ENCODE data around the gene TCN1.

Gene TCN1

DNA sequence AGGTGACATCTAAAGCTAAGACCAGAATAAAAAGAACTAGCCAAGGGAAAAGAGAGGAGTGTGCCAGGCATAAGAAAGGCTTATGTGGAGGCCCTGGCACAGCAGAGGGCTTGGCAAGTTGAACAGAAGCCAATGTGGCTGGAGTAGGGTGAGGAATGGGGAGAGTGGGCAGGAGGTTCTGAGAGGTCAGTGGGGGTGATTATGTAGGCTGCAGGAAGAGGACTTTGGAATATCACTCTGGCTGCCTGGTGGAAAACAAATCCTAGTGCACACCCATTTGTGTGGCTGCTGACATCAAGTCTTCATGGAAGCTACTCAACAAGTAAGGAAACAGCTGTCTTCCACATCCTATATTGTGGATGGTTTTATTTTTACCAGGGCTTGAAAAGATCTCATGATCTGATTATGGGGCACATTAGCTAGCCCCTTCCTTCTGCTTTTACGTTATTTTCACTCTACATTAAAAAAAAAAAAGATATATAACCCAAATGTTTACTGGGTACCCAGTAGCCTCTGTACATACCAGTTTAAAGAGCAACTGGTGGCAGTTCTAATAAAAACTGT, 59.2 kb downstream of the TCN1 start:
- DNase-seq: no peak

DNA sequence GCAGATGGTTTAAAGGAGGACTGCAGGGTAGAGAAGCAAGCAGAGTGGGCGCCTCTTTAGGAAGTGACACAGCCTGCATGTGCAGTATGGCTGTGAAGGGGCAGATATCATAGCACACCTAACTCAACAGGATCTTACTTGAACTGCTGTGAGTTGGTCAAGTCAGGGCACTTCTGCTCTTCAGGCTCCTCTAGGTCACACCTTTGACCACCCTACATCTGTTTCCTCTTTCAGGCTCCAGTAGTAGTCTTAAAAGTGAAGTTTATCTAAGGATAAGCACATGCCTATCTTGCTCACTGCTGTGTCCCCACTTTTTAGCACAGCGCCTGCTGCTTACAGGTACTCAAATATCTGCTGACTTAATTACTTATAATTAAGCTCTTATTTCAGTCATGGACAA, 62.2 kb downstream of the TCN1 start:
- no peak for DNase-seq
